ENCODE measurements around the gene L3MBTL1.
A peak's percentile ranks its signal among the peaks of the same experiment; 100 is the strongest.
"Not testable (repeated sequence)": the region's sequence is repeated elsewhere in the genome, so short reads cannot be mapped to it uniquely, and the experiment has no call there.

The L3MBTL1 gene

DNA sequence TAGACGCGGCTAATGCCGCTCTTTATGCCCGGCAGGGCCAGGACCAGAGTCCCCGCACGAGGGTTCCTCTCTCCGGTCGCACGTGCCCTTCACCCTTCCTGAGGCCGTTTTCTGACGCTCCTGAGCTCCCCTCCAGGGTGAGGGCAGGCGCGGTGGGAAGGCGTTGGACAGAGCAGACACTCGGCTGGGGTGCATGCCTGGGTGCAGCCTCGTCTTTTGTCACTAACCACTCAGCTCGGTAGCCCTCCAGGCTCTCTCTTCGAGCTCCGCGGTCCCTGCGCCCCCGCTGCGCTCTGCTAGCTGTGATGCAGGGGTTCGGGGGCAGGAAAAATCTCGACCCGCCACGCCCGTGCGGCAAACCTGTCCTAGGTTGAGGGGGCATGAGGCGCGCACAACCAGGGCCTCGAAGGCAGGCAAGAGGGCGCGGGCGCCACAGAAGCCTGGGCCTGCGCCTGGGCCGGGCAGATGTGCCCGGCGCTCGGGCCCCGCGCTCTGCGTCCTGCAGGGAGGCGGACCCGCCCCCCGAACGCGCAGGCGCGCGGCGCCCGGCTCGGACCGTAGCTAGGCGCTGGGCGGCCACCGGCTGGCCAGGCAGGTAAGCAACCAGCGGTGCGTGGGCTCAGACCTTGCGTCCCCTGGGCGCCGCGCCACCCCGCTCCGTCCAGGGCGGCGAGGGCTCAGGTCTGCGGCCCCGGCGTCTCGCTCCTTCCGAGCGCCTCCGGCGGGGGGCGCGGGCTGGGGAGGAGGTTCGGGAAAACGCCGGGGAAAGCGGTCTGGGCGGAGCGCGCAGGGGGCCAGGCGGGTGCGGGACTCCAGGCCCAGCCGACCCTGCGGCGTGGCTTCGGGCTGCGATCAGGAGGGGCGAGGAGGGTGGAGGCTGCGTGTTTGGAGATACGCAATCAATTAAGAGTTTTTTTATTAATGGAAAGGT, at the start of gene L3MBTL1:
Gene L3MBTL1, plus strand, starts transcription at position 548 of the 931 bp plus-strand sequence. CDS start 5,807 bp downstream, outside the sequence.
- no peak for DNase-seq (ENCODE audit: low spot score)

DNA sequence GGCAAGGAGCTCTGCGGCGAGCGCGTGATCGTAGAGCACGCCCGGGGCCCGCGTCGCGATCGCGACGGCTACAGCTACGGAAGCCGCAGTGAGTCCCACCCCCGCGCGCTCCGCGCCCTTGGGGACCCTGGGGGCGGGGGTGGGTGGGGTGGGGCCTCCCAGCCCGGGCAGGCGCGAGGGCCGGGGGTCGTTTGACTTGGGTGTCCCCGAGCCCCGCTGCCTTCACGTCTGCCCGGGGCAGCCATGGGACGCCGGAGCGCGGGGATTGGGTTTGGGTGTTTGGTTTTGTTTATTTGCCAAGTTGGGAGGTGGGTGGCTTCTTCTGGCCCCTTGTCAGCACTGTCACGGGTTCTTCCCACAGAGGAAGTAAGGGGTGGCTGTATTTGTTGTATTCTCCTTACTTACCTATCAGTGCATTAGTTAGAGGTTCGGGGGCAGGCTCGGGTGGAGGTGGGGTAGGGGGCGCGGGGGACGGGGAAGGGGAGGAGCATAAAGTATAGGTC, 49.0 kb upstream of the L3MBTL1 start:
- no peak for DNase-seq (ENCODE audit: low spot score)

DNA sequence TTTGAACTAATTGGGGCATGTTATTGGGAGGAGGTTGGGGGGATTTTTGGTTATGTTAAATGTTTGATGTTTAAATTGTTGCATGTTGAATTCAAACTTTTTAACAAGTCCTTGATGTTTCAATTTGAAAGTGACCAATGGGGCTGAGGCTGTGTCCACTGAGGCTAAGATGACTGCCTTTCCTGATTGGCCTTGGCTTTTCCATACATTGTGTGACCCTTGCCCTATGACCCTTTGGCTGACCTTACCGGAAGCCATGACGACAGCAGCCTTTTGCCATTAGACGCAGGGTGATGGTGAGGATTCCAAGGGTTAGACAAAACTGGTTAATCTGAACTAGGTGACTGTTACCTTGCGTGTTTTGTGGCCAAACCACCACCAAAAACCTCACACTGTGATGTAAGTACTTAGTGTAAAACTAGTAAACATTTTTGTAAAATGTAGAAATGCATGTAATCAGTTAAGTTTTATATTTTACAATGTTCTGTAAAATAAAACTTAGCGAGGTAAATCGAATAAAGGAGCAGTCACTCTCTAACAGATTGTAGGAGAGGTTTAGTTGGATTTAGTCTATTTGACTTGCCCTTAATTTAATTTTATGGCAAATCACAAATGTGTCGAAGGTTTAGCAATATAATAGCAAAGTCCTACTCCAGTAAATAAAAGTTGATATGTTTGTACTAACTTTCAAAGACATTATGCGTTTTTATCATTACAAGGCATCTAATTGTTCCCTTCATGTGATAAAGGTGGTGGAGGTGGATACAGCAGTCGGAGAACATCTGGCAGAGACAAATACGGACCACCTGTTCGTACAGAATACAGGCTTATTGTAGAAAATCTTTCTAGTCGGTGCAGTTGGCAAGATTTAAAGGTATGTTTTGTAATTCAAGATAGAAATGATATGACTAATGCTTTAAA, 48.2 kb upstream of the L3MBTL1 start:
- DNase-seq (ENCODE audit: low spot score) = peak; percentile 11

DNA sequence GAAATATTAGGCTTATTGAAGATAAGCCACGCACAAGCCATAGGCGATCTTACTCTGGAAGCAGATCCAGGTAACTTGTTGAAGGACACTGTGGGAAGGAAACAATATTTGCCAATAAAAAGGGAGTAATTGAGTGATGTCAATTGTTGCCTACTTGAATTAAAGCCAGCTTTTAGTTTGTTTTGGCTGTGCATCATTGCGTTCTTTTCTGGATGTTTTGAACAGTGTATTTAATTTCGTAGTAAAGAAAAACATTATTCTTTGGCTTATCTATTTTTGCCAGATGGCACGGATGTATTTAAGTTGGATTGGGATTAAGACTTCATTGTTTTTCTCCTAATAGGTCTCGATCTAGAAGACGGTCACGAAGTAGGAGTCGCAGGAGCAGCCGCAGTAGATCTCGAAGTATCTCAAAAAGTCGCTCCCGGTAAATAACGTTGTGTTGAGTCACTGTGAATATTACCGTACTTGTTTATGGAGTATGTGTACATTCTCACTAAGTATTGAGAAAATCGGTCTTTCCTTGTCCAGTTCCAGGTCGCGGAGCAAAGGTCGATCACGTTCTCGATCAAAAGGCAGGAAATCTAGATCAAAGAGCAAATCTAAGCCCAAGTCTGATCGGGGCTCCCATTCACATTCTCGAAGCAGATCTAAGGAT, 47.2 kb upstream of the L3MBTL1 start:
- DNase-seq (ENCODE audit: low spot score) = no peak

DNA sequence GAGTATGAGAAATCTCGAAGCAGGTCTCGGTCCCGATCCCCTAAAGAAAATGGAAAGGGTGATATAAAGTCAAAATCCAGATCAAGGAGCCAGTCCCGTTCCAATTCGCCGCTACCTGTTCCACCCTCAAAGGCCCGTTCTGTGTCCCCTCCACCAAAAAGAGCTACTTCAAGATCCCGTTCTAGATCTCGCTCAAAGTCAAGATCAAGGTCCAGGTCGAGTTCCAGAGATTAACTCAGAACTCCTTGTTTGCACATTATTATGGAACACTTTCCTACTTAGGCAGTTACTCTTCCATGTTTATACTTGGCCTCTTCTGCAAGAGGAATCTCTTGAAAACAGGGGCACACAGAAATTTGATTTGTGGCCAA, 46.7 kb upstream of the L3MBTL1 start:
- no peak for DNase-seq (ENCODE audit: low spot score)

DNA sequence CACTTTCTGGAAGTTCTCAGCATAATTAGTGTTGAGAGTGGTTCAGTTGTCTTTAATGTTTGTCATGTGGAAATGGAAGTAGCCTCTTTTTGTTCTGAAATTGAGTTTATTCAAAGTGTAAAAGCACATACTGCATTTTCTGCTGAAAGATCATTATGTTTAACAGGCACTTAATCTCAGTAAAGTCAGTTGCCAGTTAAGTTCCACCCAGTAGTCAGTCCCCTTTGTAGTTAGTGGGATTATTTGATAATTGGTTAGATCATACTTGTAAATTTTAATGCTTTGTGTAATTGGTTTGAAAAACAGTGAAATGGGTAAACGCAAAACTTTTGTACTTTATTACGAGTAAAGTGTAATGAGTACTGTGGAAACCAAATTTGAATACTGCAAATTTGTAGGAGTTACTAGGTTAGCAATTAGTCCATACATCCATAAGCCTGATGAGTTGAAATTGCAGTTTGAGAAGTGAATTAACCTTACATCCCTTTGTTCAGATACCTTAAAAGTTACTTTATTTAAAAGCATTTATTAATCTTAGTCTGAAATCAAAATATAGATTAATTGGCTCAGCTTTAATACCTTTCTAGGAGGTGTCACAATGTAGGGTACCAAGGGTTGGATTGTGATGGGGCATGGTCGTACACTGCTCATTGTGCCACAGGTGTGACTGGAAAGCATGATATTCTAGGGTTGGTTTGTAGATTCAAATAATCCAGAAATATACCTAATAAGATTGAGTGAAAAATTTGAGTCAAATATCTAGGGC, 45.4 kb upstream of the L3MBTL1 start:
- no peak for DNase-seq (ENCODE audit: low spot score)

DNA sequence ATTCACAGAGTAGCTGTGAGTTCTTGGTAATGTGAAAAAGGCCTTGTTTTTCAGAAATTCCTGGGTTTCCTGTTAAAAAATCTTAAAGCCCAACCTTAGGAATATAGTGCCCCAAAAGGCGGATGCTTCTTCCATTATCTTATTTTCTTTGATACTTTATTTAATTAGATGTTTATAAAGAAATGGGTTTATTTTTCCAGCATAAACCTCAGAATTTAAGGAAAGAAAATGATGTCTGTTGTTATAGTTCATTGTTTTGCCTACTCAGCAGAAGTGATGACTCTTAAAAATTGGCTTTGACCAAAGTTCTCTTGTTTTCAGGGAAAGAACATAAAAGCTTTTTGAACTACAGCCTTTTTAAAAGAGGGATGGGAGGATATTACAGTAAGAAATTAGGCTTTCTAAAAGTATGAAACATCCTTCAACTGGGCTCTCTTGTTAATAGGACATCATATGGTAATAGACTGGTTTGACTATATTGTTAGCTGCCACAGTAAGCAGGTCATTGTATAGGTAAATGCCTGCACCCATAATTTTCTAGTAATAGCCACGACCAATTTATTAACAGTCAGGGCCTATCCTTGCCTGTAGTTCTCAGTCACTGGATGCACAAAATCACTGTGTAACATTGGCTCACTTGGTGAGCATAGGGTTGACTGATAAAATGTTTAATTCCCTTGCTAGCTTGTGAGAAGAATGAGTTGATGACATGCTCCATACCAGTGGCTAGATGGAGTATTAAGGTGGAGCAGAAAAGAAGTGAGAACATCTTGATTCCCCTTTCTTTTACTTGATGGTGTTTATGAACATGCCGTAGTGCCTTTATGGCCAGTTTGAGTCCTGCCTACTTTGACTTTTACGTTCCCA, 44.6 kb upstream of the L3MBTL1 start:
- DNase-seq (ENCODE audit: low spot score) = no peak

DNA sequence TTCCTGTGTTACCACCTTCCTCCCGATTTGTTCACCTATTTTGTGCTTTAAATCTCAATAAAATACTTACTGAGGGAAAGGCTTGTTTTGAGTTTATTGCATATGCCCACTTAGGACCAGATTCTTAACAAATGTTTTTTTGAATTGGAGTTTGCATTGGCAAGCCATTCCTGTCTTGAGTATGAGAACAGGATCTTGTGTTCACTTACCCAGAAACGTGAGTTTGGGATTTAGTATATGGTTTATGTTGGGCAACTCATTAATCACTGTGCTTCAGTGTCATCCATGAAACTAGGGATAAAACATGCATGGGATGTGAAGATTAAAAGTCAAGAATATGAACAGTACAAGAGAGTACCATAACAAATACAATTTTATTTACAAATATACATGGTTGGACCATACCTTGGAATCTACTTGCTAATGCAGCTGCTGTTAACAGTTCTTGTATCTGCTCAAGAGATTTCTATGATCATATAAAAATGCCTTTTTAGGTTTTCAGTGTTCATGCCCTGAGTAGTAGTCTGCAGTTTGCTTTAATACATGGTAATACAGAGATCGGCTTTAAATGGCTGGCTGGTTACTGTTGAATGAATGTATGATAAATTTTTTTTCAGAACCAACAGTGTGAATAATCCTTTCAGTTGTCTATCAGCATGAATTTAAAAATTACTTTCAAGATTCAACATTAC, 43.8 kb upstream of the L3MBTL1 start:
- DNase-seq (ENCODE audit: low spot score) = no peak

DNA sequence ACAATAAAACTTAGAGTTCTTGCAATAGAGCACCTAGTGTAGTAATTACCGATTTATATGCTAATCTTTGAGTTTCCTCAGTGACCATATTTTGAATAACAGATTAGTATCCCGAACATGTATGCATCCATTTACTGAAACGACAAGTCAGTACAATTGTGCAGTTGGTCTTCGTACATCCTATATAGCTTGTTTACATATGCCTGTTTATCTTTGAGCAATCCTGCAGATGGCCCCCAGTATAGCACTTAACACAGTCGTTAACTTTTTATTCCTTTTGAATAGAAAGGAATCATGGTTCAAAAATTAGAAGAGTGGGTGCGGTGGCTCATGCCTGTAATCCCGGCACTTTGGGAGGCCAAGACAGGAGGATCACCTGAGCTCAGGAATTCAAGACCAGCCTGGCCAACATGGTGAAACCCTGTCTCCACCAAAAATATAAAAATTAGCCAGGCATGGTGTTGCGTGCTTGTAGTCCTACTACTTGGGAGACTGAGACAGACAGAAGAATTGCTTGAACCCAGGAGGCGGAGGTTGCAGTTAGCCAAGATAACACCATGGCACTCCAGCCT, 43.2 kb upstream of the L3MBTL1 start:
- no peak for DNase-seq (ENCODE audit: low spot score)

DNA sequence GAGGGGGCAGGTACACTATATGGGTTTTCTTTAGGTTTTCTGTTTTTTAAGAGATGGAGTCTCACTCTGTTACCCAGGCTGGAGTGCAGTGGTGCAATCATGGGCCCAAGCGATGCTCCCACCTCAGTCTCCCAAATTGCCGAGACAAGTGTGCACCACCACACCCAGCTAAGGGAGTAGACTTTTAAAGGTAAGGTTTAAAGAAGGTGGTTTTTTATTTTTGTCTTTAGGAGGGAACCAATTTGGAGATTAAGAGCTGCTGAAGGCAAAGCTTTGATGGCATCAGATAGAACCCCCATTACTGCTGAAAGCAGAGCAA, 41.9 kb upstream of the L3MBTL1 start:
- no peak for DNase-seq (ENCODE audit: low spot score)

DNA sequence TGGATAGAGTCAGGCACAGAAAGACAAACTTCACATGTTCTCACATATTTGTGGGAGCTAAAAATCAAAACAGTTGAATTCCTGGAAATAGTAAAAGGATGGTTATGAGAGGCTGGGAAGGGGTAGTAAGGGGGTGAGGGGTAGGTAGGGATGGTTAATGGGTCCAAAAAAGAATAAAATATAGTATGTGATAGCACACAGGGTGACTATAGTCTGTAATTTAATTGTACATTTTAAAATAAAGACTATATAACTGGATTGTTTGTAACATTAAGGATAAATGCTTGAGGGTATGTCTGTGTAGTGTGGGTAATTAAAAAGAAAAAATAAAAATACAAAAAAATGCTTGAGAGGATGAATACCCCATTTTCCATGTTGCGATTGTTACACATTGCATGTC, 39.9 kb upstream of the L3MBTL1 start:
- DNase-seq (ENCODE audit: low spot score) = no peak

DNA sequence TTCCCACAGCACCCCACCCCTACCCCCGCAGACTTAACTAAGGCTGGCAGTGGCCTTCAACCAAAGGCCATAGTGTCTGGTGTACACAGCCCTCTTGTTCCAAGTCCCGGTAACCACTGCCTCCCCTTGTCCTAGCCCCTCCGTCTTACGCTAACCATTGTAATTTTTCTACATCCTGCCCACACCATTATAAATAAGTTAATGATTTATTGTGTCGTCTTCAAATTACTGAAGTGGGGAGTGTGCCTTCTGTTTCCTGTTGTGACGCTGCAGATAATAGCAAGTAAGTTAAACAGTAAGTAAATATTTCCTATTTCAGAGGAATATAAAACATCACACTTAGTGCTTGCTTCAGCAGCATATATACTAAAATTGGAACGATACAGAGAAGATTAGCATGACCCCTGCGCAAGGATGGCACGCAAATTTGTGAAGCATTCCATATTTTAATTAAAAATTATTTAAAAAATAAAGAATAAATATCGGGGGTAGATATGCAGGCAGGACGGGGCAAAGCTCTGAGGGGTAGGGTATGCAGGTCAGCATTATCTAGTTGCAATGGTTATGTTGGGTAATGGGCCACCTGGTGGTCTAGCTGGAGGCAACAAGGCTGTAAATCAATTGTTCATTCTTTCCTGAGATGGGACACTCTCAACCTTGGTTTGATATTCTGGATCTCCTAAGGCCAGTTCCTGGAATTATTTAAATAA, 34.7 kb upstream of the L3MBTL1 start:
- DNase-seq (ENCODE audit: low spot score) = no peak

DNA sequence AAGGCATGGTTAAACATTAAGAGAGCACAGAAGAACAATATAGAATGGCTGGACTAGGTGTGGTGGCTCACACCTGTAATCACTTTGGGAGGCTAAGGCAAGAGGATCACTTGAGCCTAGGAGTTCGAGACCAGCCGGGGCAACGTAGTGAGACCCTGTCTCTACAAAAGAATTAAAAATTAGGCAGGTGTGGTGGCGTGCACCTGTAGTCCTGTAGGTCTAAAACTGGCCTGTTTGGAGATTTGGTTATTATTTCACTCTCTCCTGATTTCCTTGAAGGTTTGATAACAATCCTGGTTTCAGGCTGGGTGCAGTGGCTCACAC, 34.2 kb upstream of the L3MBTL1 start:
- no peak for DNase-seq (ENCODE audit: low spot score)

DNA sequence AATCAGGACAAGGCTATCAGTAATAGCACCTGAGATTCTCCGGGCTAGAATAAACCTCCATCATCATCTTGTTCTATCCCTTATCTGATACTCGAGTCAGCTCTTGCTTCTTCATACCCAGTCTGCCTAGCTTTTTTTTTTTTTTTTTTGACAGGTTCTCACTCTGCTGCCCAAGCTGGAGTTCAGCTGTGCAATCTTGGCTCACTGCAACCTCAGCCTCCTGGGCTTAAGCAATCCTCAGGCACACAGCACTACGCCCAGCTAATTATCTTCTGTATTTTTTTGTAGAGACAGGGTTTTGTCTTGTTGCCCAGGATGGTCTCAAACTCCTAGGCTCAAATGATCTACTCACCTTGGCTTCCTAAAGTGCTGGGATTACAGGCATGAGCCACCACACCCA, 30.3 kb upstream of the L3MBTL1 start:
- DNase-seq (ENCODE audit: low spot score) = no peak

DNA sequence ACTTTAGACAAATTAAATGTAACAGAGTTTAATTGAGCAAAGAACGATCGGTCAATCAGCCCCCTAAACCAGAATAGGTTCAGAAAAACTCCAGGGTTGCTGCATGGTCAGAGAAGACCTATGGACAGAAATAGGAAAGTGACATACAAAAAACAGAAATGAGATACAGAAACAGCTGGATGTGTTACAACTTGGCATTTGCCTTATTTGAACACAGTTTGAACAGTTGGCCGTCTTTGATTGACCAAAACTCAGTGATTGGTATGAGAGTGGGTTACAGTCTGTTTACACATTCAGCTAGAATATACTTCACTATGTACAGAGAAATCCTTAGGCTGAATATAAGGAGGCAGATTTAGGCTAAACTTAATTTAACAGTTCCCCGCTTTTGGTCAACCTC, 29.9 kb upstream of the L3MBTL1 start:
- DNase-seq (ENCODE audit: low spot score) = no peak

DNA sequence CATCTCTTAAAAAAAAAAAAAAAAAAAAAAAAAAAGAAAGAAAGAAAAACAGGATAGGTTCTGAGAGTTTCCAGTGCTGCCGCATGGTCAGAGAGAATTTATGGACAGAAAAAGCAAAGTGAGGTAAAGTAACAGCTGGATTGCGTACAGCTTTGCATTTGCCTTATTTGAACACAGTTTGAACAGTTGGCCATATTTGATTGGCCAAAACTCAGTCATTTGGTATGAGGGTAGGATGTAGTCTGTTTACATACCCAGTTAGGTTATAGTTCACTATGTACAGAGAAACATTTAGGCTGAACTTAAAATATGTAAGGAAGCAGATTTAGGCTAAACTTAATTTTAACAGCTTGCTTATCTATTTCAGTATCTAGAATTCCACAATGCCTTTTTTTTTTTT, 17.5 kb upstream of the L3MBTL1 start:
- no peak for DNase-seq (ENCODE audit: low spot score)

DNA sequence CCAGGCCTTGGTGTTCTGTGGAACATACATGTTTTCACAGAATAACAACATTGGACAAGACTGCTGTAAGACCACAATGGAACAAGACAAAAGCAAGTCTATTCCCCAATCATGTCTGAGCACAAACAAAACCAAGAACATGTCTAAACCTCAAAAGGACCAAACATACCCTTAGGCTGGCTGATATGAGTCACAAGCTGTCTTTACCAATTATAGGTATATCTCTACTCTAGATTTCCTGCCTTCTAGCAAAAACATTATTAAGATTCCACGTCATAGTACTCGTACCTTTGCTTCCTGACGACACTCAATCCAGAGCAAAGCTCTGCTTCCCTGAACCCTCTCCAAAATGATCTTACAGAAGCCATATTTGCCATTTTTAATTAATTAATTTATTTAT, 15.4 kb upstream of the L3MBTL1 start:
- DNase-seq (ENCODE audit: low spot score) = no peak

DNA sequence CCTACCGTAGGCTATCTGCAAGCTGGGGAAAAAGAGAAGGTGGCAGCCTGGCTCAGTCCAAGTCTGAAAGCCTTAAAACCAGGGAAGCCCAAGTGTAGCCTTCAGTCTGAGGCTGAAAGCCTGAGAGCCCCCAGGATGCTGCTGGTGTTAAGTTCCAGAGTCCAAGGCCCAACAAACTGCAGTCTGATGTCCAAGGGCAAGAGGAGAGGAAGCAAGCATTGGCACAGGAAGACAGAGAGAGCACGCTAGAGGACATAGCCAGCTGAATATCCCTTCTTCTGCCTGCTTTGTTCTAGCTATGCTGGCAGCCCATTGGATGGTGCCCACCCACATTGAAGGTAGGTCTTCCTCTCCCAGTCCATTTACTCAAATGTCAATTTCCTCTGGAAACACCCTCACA, 12.1 kb upstream of the L3MBTL1 start:
- DNase-seq (ENCODE audit: low spot score) = no peak

DNA sequence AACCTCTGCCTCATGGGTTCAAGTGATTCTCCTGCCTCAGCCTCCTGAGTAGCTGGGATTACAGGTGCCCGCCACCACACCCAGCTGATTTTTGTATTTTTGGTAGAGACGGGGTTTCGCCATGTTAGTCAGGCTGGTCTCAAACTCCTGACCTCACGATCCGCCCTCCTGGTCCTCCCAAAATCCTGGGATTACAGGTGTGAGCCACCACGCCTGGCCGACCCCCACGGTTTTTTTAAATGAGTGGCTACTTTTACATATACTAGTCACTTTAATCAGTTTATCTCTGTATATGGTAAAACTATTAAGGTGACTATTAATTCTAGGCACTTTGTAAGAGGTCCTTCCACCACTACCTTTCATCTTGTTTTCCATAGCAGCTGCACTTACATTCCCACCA, 5.5 kb upstream of the L3MBTL1 start:
- DNase-seq (ENCODE audit: low spot score) = not testable (repeated sequence)

All from pons (tissue), 1 donor.